HG03521 (cell line): ENCODE data around the gene CCDC144A.
A peak's percentile ranks its signal among the peaks of the same experiment; 100 is the strongest.
"Not testable (repeated sequence)": the region's sequence is repeated elsewhere in the genome, so short reads cannot be mapped to it uniquely, and the experiment has no call there.

Source experiments
- ATAC-seq: cut with Tn5 transposase; IDR thresholded peaks from one replicate; pipeline ENCODE4 v1.9.1; 2021; ENCODE audit warnings: mild to moderate bottlenecking, moderate library complexity; ENCODE audit not compliant: unreplicated experiment

Gene CCDC144A

GRCh38 chr17:16689731-16690281, at the start of gene CCDC144A:
Gene CCDC144A (plus strand): TSS chr17:16690241. CDS start chr17:16690401, 160 bp downstream.
- ATAC-seq: not testable (repeated sequence)

GRCh38 chr17:16649585-16649984, 40.5 kb upstream of the CCDC144A start:
- no peak for ATAC-seq

- no peak for ATAC-seq
These were observed 37.8 kb upstream of the CCDC144A start for GRCh38 chr17:16652252-16652651.

GRCh38 chr17:16652847-16653366, 37.1 kb upstream of the CCDC144A start:
- no peak for ATAC-seq

- ATAC-seq: peak; percentile 84
These were observed 36.5 kb upstream of the CCDC144A start, which contains the start of gene ZNF624 for GRCh38 chr17:16653367-16654041. Gene ZNF624 (minus strand): TSS chr17:16653850.

- no peak for ATAC-seq
These were observed 28.8 kb upstream of the CCDC144A start for GRCh38 chr17:16661217-16661616.

- no peak for ATAC-seq
These were observed 27.1 kb upstream of the CCDC144A start for GRCh38 chr17:16662936-16663335.

GRCh38 chr17:16666553-16666906, 23.5 kb upstream of the CCDC144A start:
- not testable (repeated sequence) for ATAC-seq

- not testable (repeated sequence) for ATAC-seq
These were observed 23.0 kb upstream of the CCDC144A start for GRCh38 chr17:16666907-16667636.

- ATAC-seq: no peak
These were observed 13.3 kb upstream of the CCDC144A start for GRCh38 chr17:16676676-16677268.

- not testable (repeated sequence) for ATAC-seq
These were observed 6.5 kb upstream of the CCDC144A start for GRCh38 chr17:16683290-16684138.

- ATAC-seq: not testable (repeated sequence)
These were observed 4.0 kb upstream of the CCDC144A start for GRCh38 chr17:16686019-16686418.

GRCh38 chr17:16687151-16687550, 2.9 kb upstream of the CCDC144A start:
- not testable (repeated sequence) for ATAC-seq

- not testable (repeated sequence) for ATAC-seq
These were observed 406 bp downstream of the CCDC144A start for GRCh38 chr17:16690447-16690846.

- not testable (repeated sequence) for ATAC-seq
These were observed 7.6 kb downstream of the CCDC144A start for GRCh38 chr17:16697603-16698002.

GRCh38 chr17:16745492-16746203, 55.6 kb downstream of the CCDC144A start:
- not testable (repeated sequence) for ATAC-seq

GRCh38 chr17:16746571-16746970, 56.5 kb downstream of the CCDC144A start:
- not testable (repeated sequence) for ATAC-seq

- not testable (repeated sequence) for ATAC-seq
These were observed 60.5 kb downstream of the CCDC144A start for GRCh38 chr17:16750515-16750914.

GRCh38 chr17:16751224-16751923, 61.3 kb downstream of the CCDC144A start:
- ATAC-seq: not testable (repeated sequence)
